Uterus (tissue), 4 donors: ENCODE results near the gene VCL. TPM values are rescaled to one million over a fixed set of nuclear protein-coding genes. Genes with fewer than 3 reads are reported as not detected.

Source experiments
- DNase-seq, 2 donors: peaks; one replicate each; pipeline ENCODE4 v3.0.0-alpha.2; 2019 to 2020
- H3K27ac ChIP-seq, 2 donors: fragments of 200-600 bp; sonication (generic); 1 replicate in 1 of 2; 2 replicates in 1 of 2; pipeline ENCODE4 v1.5.1; 2016 to 2018
- H3K27me3 ChIP-seq, 2 donors: fragments of 200-600 bp; sonication (generic); one replicate each; pipeline ENCODE4 v1.5.1; 2018 to 2019; ENCODE audit warnings: control low read depth in 1 of 2
- H3K36me3 ChIP-seq, 2 donors: fragments of 200-600 bp; sonication (generic); one replicate each; pipeline ENCODE4 v1.5.1; 2019; ENCODE audit warnings: control low read depth in 1 of 2
- H3K4me1 ChIP-seq, 2 donors: fragments of 200-600 bp; sonication (generic); one replicate each; pipeline ENCODE4 v1.5.1; 2018 to 2019; ENCODE audit warnings: control low read depth in 1 of 2
- H3K4me3 ChIP-seq, 2 donors: fragments of 200-600 bp; sonication (generic); 1 replicate in 1 of 2; 2 replicates in 1 of 2; pipeline ENCODE4 v1.5.1; 2018 to 2019; ENCODE audit warnings: mild to moderate bottlenecking in 1 of 2
- H3K9me3 ChIP-seq, 2 donors: fragments of 200-600 bp; sonication (generic); one replicate each; pipeline ENCODE4 v1.5.1; 2019; ENCODE audit warnings: control low read depth in 1 of 2
- CTCF ChIP-seq, 4 experiments: fragments of 200-600 bp in 2 of 4; fragments of 450-650 bp in 2 of 4; sonication (generic) in 2 of 4; IDR thresholded peaks; one replicate each; pipeline ENCODE4 v1.5.1; 2016 to 2019; ENCODE audit warnings: antibody characterized with exemption in 4 of 4, mild to moderate bottlenecking in 2 of 4, moderate library complexity in 1 of 4
- POLR2A ChIP-seq, 2 donors: fragments of 450-650 bp; IDR thresholded peaks; one replicate each; pipeline ENCODE4 v1.6.1; 2016; ENCODE audit warnings: antibody characterized with exemption in 2 of 2, mild to moderate bottlenecking in 1 of 2, moderate library complexity in 1 of 2
- intact Hi-C: fragments of 100-400 bp; cut with DNase I; formaldehyde crosslinking; loops from one replicate; pipeline ENCODE4 v1.15.1; 2023; ENCODE audit warnings: low total_unique reads
- total RNA-seq, 4 donors: library from RNA; depleted of rRNA in 3 of 4; stranded (reverse); fragments of >200 nt in 3 of 4; gene quantifications; one replicate each; pipeline versions ENCODE4 v1.1.0 to v1.2.4, GENCODE V29; 2014 to 2023
- donor health status: DM: yes; HTN: yes; CAD: no.

Gene VCL
- total RNA-seq, 4 donors from 2014 or later = 77.4 to 313 (median 215) TPM

- Histone ChIP-seq H3K36me3 (no peaks in the 10 kb centered on the region), H3K27me3 (no peaks in the 10 kb centered on the region), H3K9me3 (no peaks in the 10 kb centered on the region), H3K4me3 (no peak overlapping the region), H3K4me1 (peaks cover 0 to 32% of the 10 kb centered on the region in 2 donors), H3K27ac (peak overlapping the region; percentile 72 to 77)
- TF ChIP-seq CTCF (IDR thresholded peaks at IDR 0.05) (no peak), POLR2A (IDR thresholded peaks at IDR 0.05) (no peak)
- intact Hi-C loops = no loop called here
- no peak for DNase-seq
Measured at GRCh38 chr10:74021248-74022055, 23.5 kb downstream of the VCL start.

GRCh38 chr10:74022926-74023629 is 25.2 kb downstream of the VCL start:
- Histone ChIP-seq H3K27ac (peak overlapping the region in 1 of 2 donors; percentile 77), H3K4me3 (no peak overlapping the region), H3K4me1 (peaks cover 3 to 40% of the 10 kb centered on the region in 2 donors), H3K9me3 (no peaks in the 10 kb centered on the region), H3K27me3 (no peaks in the 10 kb centered on the region), H3K36me3 (no peaks in the 10 kb centered on the region)
- intact Hi-C loops = no loop called here
- TF ChIP-seq CTCF (IDR thresholded peaks at IDR 0.05) (no peak), POLR2A (IDR thresholded peaks at IDR 0.05) (no peak)
- no peak for DNase-seq

- peaks cover 3 to 36% of the 10 kb centered on the region in 2 donors for H3K4me1 ChIP-seq
- H3K27me3 ChIP-seq = no peaks in the 10 kb centered on the region
- intact Hi-C loops = no loop called here
- H3K9me3 ChIP-seq = no peaks in the 10 kb centered on the region
- DNase-seq = no peak
- TF ChIP-seq POLR2A (IDR thresholded peaks at IDR 0.05) = no peak
- no peak for TF ChIP-seq CTCF (IDR thresholded peaks at IDR 0.05)
- H3K4me3 ChIP-seq = no peak overlapping the region
- H3K27ac ChIP-seq = peak overlapping the region; percentile 9 to 40
- H3K36me3 ChIP-seq = no peaks in the 10 kb centered on the region
Measured at GRCh38 chr10:74024600-74024999, 26.7 kb downstream of the VCL start.

- intact Hi-C loops = no loop called here
- Histone ChIP-seq H3K4me1 (peaks cover 3 to 36% of the 10 kb centered on the region in 2 donors), H3K27ac (peak overlapping the region; percentile 34 to 40), H3K4me3 (no peak overlapping the region), H3K36me3 (no peaks in the 10 kb centered on the region), H3K27me3 (no peaks in the 10 kb centered on the region), H3K9me3 (no peaks in the 10 kb centered on the region)
- DNase-seq = no peak
- TF ChIP-seq POLR2A (IDR thresholded peaks at IDR 0.05) (no peak), CTCF (IDR thresholded peaks at IDR 0.05) (no peak)
Measured at GRCh38 chr10:74025380-74025978, 27.6 kb downstream of the VCL start.
